DND-41 (cell line): ENCODE measurements around the gene HS3ST3A1.

Experiments used
- ATAC-seq: fragments of 200-7000 bp; cut with Tn5 transposase; 3 replicates; pipeline ENCODE4 v1.9.1; 2021; ENCODE audit warnings: low read depth; ENCODE audit not compliant: insufficient read depth
- DNase-seq: peaks from one replicate; pipeline ENCODE4 v3.0.0-alpha.2; 2020
- H2AFZ ChIP-seq: 2 replicates; pipeline ENCODE4 v1.6.0; 2012; ENCODE audit warnings: low read depth, low read length
- H3K27ac ChIP-seq: 2 replicates; pipeline ENCODE4 v1.5.1; 2012; ENCODE audit warnings: low read length, inconsistent platforms
- H3K27me3 ChIP-seq: fragments of 200-600 bp; sonication (generic); 2 replicates; pipeline ENCODE4 v1.6.0; 2012; ENCODE audit warnings: low read length, mild to moderate bottlenecking, inconsistent platforms; ENCODE audit not compliant: insufficient read depth, poor library complexity
- H3K36me3 ChIP-seq: 2 replicates; pipeline ENCODE4 v1.5.1; 2012; ENCODE audit warnings: low read length, inconsistent platforms; ENCODE audit not compliant: insufficient read depth
- H3K4me1 ChIP-seq: 2 replicates; pipeline ENCODE4 v1.5.1; 2012; ENCODE audit warnings: mild to moderate bottlenecking, low read length; ENCODE audit not compliant: insufficient read depth
- H3K4me2 ChIP-seq: 2 replicates; pipeline ENCODE4 v1.6.0; 2012; ENCODE audit warnings: mild to moderate bottlenecking, moderate library complexity, low read length, inconsistent platforms; ENCODE audit not compliant: insufficient read depth
- H3K4me3 ChIP-seq, 2 experiments: fragments of 200-600 bp in 1 of 2; shearing (Covaris generic) in 1 of 2; 2 replicates each; pipeline ENCODE4 v1.5.1; 2012 to 2016; ENCODE audit warnings: inconsistent platforms in 2 of 2, low read length in 2 of 2, mild to moderate bottlenecking in 2 of 2, low read depth in 1 of 2, moderate library complexity in 1 of 2
- H3K79me2 ChIP-seq: 2 replicates; pipeline ENCODE4 v1.6.0; 2012; ENCODE audit warnings: low read length, inconsistent platforms; ENCODE audit not compliant: insufficient read depth
- H3K9ac ChIP-seq: 2 replicates; pipeline ENCODE4 v1.6.0; 2012; ENCODE audit warnings: low read depth, mild to moderate bottlenecking, inconsistent platforms, low read length, moderate library complexity
- H3K9me3 ChIP-seq: 2 replicates; pipeline ENCODE4 v1.5.1; 2012; ENCODE audit warnings: low read length, moderate library complexity, mild to moderate bottlenecking, inconsistent platforms; ENCODE audit not compliant: insufficient read depth, severe bottlenecking
- H4K20me1 ChIP-seq: 2 replicates; pipeline ENCODE4 v1.6.0; 2012; ENCODE audit warnings: low read length; ENCODE audit not compliant: insufficient read depth
- EZH2 ChIP-seq: IDR thresholded peaks from 3 replicates; pipeline ENCODE4 v1.6.1; 2012; ENCODE audit warnings: borderline replicate concordance, low read depth, mild to moderate bottlenecking, moderate library complexity, low read length, inconsistent platforms; ENCODE audit not compliant: severe bottlenecking
- TF ChIP-seq, protein P1 (sequence below): IDR thresholded peaks from 2 replicates; pipeline ENCODE4 v1.5.1; 2012; ENCODE audit warnings: borderline replicate concordance, low read length, moderate library complexity, mild to moderate bottlenecking; ENCODE audit not compliant: poor library complexity, severe bottlenecking; ENCODE audit errors: extremely low read depth

HS3ST3A1 gene

DNA sequence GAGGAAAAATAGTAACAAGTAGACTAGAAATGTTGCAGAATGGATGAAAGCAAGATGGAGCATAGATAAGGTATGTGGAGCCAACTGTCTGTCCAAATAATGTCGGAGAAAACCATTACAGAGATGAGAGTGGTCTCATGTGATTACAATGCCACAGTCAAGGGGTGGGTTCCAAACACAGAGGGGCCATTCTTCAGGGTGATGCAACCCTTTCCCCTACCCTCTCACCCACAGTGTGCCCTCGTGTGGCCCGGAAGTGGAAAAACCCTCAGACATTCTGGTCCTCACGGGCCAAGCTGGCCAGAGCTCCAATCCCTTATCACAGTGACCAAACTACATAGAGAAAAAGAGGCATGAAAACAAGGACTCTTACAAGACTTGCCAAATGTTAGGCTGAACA, 17.7 kb upstream of the HS3ST3A1 start:
- no peak overlapping the region for H3K4me3 ChIP-seq
- H3K9ac ChIP-seq, result no peak overlapping the region
- no peak for TF ChIP-seq EZH2
- TF ChIP-seq, protein P1, sequence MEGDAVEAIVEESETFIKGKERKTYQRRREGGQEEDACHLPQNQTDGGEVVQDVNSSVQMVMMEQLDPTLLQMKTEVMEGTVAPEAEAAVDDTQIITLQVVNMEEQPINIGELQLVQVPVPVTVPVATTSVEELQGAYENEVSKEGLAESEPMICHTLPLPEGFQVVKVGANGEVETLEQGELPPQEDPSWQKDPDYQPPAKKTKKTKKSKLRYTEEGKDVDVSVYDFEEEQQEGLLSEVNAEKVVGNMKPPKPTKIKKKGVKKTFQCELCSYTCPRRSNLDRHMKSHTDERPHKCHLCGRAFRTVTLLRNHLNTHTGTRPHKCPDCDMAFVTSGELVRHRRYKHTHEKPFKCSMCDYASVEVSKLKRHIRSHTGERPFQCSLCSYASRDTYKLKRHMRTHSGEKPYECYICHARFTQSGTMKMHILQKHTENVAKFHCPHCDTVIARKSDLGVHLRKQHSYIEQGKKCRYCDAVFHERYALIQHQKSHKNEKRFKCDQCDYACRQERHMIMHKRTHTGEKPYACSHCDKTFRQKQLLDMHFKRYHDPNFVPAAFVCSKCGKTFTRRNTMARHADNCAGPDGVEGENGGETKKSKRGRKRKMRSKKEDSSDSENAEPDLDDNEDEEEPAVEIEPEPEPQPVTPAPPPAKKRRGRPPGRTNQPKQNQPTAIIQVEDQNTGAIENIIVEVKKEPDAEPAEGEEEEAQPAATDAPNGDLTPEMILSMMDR, result no peak
- no peaks in the 10 kb centered on the region for H3K79me2 ChIP-seq
- ATAC-seq (no peak), DNase-seq (no peak)
- no peaks in the 10 kb centered on the region for H3K27me3 ChIP-seq
- no peaks in the 10 kb centered on the region for H3K4me1 ChIP-seq
- H3K4me2 ChIP-seq, result no peak overlapping the region
- H3K36me3 ChIP-seq, result no peaks in the 10 kb centered on the region
- H3K9me3 ChIP-seq, result no peaks in the 10 kb centered on the region
- no peak overlapping the region for H2AFZ ChIP-seq
- H4K20me1 ChIP-seq, result no peaks in the 10 kb centered on the region
- no peak overlapping the region for H3K27ac ChIP-seq

DNA sequence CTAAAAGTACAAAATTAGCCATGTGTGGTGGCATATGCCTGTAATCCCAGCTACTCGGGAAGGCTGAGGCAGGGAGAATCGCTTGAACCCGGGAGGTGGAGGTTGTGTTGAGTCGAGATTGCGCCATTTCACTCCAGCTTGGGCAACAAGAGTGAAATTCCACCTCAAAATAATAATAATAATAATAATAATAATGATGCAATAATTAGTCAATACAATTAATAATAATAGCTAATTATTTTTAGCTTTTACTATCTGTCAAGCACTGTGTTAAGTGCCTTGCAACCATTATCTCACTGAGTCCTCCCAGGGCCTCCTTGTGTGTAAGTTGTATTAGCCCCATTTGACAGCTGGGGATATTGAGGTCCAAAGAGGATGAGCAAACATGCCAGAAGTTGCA, 14.3 kb upstream of the HS3ST3A1 start:
- Histone ChIP-seq H3K4me1 (no peaks in the 10 kb centered on the region), H3K4me3 (no peak overlapping the region), H3K27ac (no peak overlapping the region), H3K79me2 (no peaks in the 10 kb centered on the region), H4K20me1 (no peaks in the 10 kb centered on the region), H3K4me2 (no peak overlapping the region), H3K9ac (no peak overlapping the region), H3K9me3 (no peaks in the 10 kb centered on the region), H3K36me3 (no peaks in the 10 kb centered on the region), H2AFZ (no peak overlapping the region), H3K27me3 (no peaks in the 10 kb centered on the region)
- ATAC-seq, result no peak
- DNase-seq, result no peak
- TF ChIP-seq, protein P1, result no peak
- no peak for TF ChIP-seq EZH2

- Histone ChIP-seq H3K4me1 (no peaks in the 10 kb centered on the region), H3K4me3 (no peak overlapping the region), H3K9ac (no peak overlapping the region), H2AFZ (no peak overlapping the region), H3K9me3 (no peaks in the 10 kb centered on the region), H3K27me3 (no peaks in the 10 kb centered on the region), H4K20me1 (no peaks in the 10 kb centered on the region), H3K79me2 (no peaks in the 10 kb centered on the region), H3K4me2 (no peak overlapping the region), H3K27ac (no peak overlapping the region), H3K36me3 (no peaks in the 10 kb centered on the region)
- DNase-seq (no peak), ATAC-seq (no peak)
- TF ChIP-seq EZH2, result no peak
- TF ChIP-seq, protein P1, result no peak
Measured at GRCh38 chr17:13609941-13610340, 8.2 kb upstream of the HS3ST3A1 start.

GRCh38 chr17:13601322-13601775, 380 bp downstream of the HS3ST3A1 start:
- Histone ChIP-seq H3K79me2 (no peaks in the 10 kb centered on the region), H3K9ac (no peak overlapping the region), H3K4me3 (no peak overlapping the region), H3K4me2 (no peak overlapping the region), H3K9me3 (no peaks in the 10 kb centered on the region), H3K4me1 (no peaks in the 10 kb centered on the region), H3K27me3 (peaks cover 4% of the 10 kb centered on the region), H2AFZ (no peak overlapping the region), H4K20me1 (no peaks in the 10 kb centered on the region), H3K27ac (no peak overlapping the region), H3K36me3 (no peaks in the 10 kb centered on the region)
- ATAC-seq (no peak), DNase-seq (no peak)
- TF ChIP-seq, protein P1, result no peak
